Peyer's patch (tissue), 4 donors: ENCODE results near the gene CARM1.

Experiments used
- CTCF ChIP-seq, 6 experiments: fragments of 450-650 bp in 4 of 6; fragments of 200-600 bp in 2 of 6; sonication (generic) in 1 of 6; IDR thresholded peaks; one replicate each; pipeline ENCODE4 v1.5.1; 2017 to 2019; ENCODE audit warnings: antibody characterized with exemption in 6 of 6, mild to moderate bottlenecking in 3 of 6, moderate library complexity in 1 of 6
- POLR2A ChIP-seq, 2 donors: fragments of 450-650 bp; IDR thresholded peaks; one replicate each; pipeline ENCODE4 v1.5.1; 2017; ENCODE audit warnings: antibody characterized with exemption in 2 of 2, mild to moderate bottlenecking in 2 of 2, moderate library complexity in 2 of 2

GRCh38 chr19:10965398-10965797 lies 94.0 kb downstream of the CARM1 start:
- TF ChIP-seq CTCF (IDR thresholded peaks at IDR 0.05) (no peak), POLR2A (IDR thresholded peaks at IDR 0.05) (no peak)
